GM18519 (cell line): ENCODE measurements around the gene ABCB11.
"Not testable (repeated sequence)": the region's sequence is repeated elsewhere in the genome, so short reads cannot be mapped to it uniquely, and the experiment has no call there.

ENCODE experiments used
- ATAC-seq: cut with Tn5 transposase; IDR thresholded peaks from one replicate; pipeline ENCODE4 v1.9.1; 2021; ENCODE audit warnings: mild to moderate bottlenecking, moderate library complexity; ENCODE audit not compliant: unreplicated experiment, low FRiP score

ABCB11 gene

GRCh38 chr2:169031202-169031601 lies at the start of gene ABCB11:
TSS of gene ABCB11 (minus strand) at chr2:169031324. CDS start at chr2:169018125, 13,199 bp downstream.
- ATAC-seq: no peak

- ATAC-seq: peak; percentile 58
Measured at GRCh38 chr2:169080250-169081069, 49.3 kb upstream of the ABCB11 start.

GRCh38 chr2:169077674-169078240 lies 46.6 kb upstream of the ABCB11 start:
- ATAC-seq: no peak

- peak; percentile 65 for ATAC-seq
Measured at GRCh38 chr2:169073963-169074751, 43.0 kb upstream of the ABCB11 start.

- no peak for ATAC-seq
Measured at GRCh38 chr2:169073211-169073962, 42.3 kb upstream of the ABCB11 start.

- no peak for ATAC-seq
Measured at GRCh38 chr2:169072163-169072925, 41.2 kb upstream of the ABCB11 start.

GRCh38 chr2:169071455-169071854 lies 40.3 kb upstream of the ABCB11 start:
- ATAC-seq: no peak

- ATAC-seq: no peak
Measured at GRCh38 chr2:169069833-169070232, 38.7 kb upstream of the ABCB11 start.

GRCh38 chr2:169069341-169069740 lies 38.2 kb upstream of the ABCB11 start, which contains the start of gene DHRS9:
TSS of gene DHRS9 (plus strand) at chr2:169069563. CDS start at chr2:169081582, 12,019 bp downstream.
- no peak for ATAC-seq

- ATAC-seq: no peak
Measured at GRCh38 chr2:169066897-169067296, 35.8 kb upstream of the ABCB11 start.

GRCh38 chr2:169065864-169066517 lies 34.9 kb upstream of the ABCB11 start:
- ATAC-seq: no peak

GRCh38 chr2:169065422-169065821 lies 34.3 kb upstream of the ABCB11 start:
- no peak for ATAC-seq

- not testable (repeated sequence) for ATAC-seq
Measured at GRCh38 chr2:169064199-169064598, 33.1 kb upstream of the ABCB11 start.

GRCh38 chr2:169054575-169054974 lies 23.5 kb upstream of the ABCB11 start:
- ATAC-seq: not testable (repeated sequence)

GRCh38 chr2:169050476-169051240 lies 19.5 kb upstream of the ABCB11 start:
- ATAC-seq: no peak

GRCh38 chr2:169049142-169049541 lies 18.0 kb upstream of the ABCB11 start:
- no peak for ATAC-seq

- ATAC-seq: no peak
Measured at GRCh38 chr2:169047256-169048250, 16.4 kb upstream of the ABCB11 start.
